ENCODE measurements around the gene MAT2A.
"Not testable (repeated sequence)": the region's sequence is repeated elsewhere in the genome, so short reads cannot be mapped to it uniquely, and the experiment has no call there.

The MAT2A gene

GRCh38 chr2:85547859-85548607 is 9.1 kb downstream of the MAT2A start:
- no peak for DNase-seq

GRCh38 chr2:85548608-85548900 is 9.6 kb downstream of the MAT2A start:
- DNase-seq: no peak

- DNase-seq: no peak
These were observed 10.1 kb downstream of the MAT2A start for GRCh38 chr2:85549095-85549494.

GRCh38 chr2:85549826-85550225 is 10.9 kb downstream of the MAT2A start:
- DNase-seq: no peak

- DNase-seq: no peak
These were observed 11.5 kb downstream of the MAT2A start for GRCh38 chr2:85550486-85550885.

GRCh38 chr2:85551698-85552678 is 13.0 kb downstream of the MAT2A start:
- peak; percentile 61 for DNase-seq

- no peak for DNase-seq
These were observed 14.2 kb downstream of the MAT2A start for GRCh38 chr2:85553184-85553583.

- DNase-seq: no peak
These were observed 16.1 kb downstream of the MAT2A start for GRCh38 chr2:85554980-85555612.

- no peak for DNase-seq
These were observed 18.2 kb downstream of the MAT2A start for GRCh38 chr2:85557130-85557529.

GRCh38 chr2:85558160-85558559 is 19.2 kb downstream of the MAT2A start:
- no peak for DNase-seq

- not testable (repeated sequence) for DNase-seq
These were observed 21.4 kb downstream of the MAT2A start for GRCh38 chr2:85560403-85560726.

- no peak for DNase-seq
These were observed 21.9 kb downstream of the MAT2A start for GRCh38 chr2:85560812-85561279.

GRCh38 chr2:85561280-85562212 is 22.6 kb downstream of the MAT2A start, which contains the start of gene GGCX:
Gene GGCX, minus strand, starts transcription at chr2:85561493. Its CDS starts 65 bp downstream, at chr2:85561428.
- peak; percentile 87 for DNase-seq

- DNase-seq: no peak
These were observed 25.2 kb downstream of the MAT2A start for GRCh38 chr2:85564144-85564563.

- no peak for DNase-seq
These were observed 27.3 kb downstream of the MAT2A start for GRCh38 chr2:85566265-85566664.

GRCh38 chr2:85575739-85576138 is 36.8 kb downstream of the MAT2A start:
- no peak for DNase-seq

GRCh38 chr2:85577063-85577385 is 38.1 kb downstream of the MAT2A start:
- DNase-seq: no peak

GRCh38 chr2:85577386-85578242 is 38.6 kb downstream of the MAT2A start, which contains the start of gene VAMP8:
Gene VAMP8, plus strand, starts transcription at chr2:85577586. Its CDS starts 61 bp downstream, at chr2:85577647.
- peak; percentile 35 for DNase-seq

- no peak for DNase-seq
These were observed 39.5 kb downstream of the MAT2A start for GRCh38 chr2:85578243-85579180.

GRCh38 chr2:85579266-85579935 is 40.4 kb downstream of the MAT2A start:
- no peak for DNase-seq
